Mucosa of descending colon (tissue), 3 donors: Measurements from ENCODE around the gene SPTBN1. TPM values are rescaled to one million over a fixed set of nuclear protein-coding genes. Genes with fewer than 3 reads are reported as not detected.
A peak's percentile ranks its signal among the peaks of the same experiment; 100 is the strongest.

Experiments
- ATAC-seq: fragments of 200-7000 bp; cut with Tn5 transposase; one replicate; pipeline ENCODE4 v1.9.1; 2020; ENCODE audit warnings: mild to moderate bottlenecking, moderate library complexity
- DNase-seq, 3 donors: peaks; one replicate each; pipeline ENCODE4 v3.0.0-alpha.2; 2020
- H3K36me3 ChIP-seq: fragments of 200-600 bp; one replicate; pipeline ENCODE4 v1.8.0; 2021; ENCODE audit warnings: low read depth, mild to moderate bottlenecking
- H3K4me1 ChIP-seq: fragments of 200-600 bp; one replicate; pipeline ENCODE4 v1.8.0; 2021; ENCODE audit warnings: low read depth, mild to moderate bottlenecking
- H3K4me3 ChIP-seq: fragments of 200-600 bp; one replicate; pipeline ENCODE4 v1.8.0; 2021; ENCODE audit warnings: mild to moderate bottlenecking
- H3K9me3 ChIP-seq: fragments of 200-600 bp; one replicate; pipeline ENCODE4 v1.8.0; 2021; ENCODE audit warnings: mild to moderate bottlenecking
- intact Hi-C, 2 donors: fragments of 100-400 bp; cut with DNase I in 1 of 2; cut with micrococcal nuclease in 1 of 2; formaldehyde crosslinking; loops; one replicate each; pipeline versions ENCODE4 v1.11.0 to v1.11.1; 2022; cut with DNase I, micrococcal nuclease
- total RNA-seq, 3 donors: library from RNA; stranded (reverse); fragmentation: NEBNext Ultra II Directional in 2 of 3; extraction: Animal tissue kit (Norgen Biotek cat#: 25700) in 2 of 3; gene quantifications; one replicate each; pipeline versions ENCODE4 v1.2.1 to v1.2.4, GENCODE V29; 2021 to 2023
- TF ChIP-seq, protein P1 (sequence below): fragments of 200-600 bp; IDR thresholded peaks from one replicate; pipeline ENCODE4 v1.8.0; 2022; ENCODE audit warnings: antibody characterized with exemption, mild to moderate bottlenecking
- donor health status: DM: no; HTN: no; CAD: no; lungs with moderate emphysema.
- donor health status: DM: no; HTN: no; CAD: no.
- donor health status: DM: no; HTN: yes; CAD: no.

Gene SPTBN1
- total RNA-seq, 3 donors from 2014 or later = 237 to 396 (median 392) TPM

DNA sequence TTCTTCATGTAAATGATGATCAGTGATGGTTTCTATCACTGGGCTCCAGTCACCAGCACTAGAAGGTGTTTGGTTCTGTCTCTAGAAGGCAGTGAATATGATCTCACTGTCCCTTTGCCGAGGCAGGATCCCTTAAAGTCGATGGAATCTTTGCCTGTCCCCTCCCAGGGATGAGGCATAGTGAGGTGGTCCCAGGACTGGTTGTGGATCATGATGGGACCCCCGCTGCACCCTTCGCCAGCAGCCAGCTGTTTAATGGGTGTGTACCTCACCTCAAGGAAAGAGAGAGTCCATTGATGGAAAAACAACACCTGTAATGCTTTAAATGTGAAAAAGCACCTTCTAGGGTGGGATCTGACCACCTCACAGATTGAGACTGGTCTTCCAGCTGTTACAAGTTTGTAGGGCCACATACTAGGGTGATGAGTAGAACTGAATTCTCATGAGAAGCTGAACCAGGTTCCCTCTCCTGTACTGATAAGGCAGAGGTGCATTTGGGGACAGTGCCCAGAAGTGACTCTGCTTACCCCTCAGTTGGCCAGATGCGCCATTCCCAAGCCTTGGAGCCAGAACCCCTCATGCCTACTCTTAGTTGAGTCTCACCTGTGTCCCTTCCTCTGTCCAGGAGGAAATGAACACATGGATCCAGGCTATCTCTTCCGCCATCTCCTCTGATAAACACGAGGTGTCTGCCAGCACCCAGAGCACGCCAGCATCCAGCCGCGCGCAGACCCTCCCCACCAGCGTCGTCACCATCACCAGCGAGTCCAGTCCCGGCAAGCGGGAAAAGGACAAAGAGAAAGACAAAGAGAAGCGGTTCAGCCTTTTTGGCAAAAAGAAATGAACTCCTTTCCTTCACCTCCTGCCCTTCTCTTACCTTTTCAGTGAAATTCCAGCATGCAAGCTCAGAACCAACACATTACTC lies 211.9 kb downstream of the SPTBN1 start:
- Histone ChIP-seq H3K9me3 (no peaks in the 10 kb centered on the region), H3K4me1 (peaks cover 6% of the 10 kb centered on the region), H3K4me3 (no peak overlapping the region), H3K36me3 (no peaks in the 10 kb centered on the region)
- no peak for DNase-seq
- TF ChIP-seq, protein P1, sequence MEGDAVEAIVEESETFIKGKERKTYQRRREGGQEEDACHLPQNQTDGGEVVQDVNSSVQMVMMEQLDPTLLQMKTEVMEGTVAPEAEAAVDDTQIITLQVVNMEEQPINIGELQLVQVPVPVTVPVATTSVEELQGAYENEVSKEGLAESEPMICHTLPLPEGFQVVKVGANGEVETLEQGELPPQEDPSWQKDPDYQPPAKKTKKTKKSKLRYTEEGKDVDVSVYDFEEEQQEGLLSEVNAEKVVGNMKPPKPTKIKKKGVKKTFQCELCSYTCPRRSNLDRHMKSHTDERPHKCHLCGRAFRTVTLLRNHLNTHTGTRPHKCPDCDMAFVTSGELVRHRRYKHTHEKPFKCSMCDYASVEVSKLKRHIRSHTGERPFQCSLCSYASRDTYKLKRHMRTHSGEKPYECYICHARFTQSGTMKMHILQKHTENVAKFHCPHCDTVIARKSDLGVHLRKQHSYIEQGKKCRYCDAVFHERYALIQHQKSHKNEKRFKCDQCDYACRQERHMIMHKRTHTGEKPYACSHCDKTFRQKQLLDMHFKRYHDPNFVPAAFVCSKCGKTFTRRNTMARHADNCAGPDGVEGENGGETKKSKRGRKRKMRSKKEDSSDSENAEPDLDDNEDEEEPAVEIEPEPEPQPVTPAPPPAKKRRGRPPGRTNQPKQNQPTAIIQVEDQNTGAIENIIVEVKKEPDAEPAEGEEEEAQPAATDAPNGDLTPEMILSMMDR = no peak
- intact Hi-C loops = no loop called here
- no peak for ATAC-seq

DNA sequence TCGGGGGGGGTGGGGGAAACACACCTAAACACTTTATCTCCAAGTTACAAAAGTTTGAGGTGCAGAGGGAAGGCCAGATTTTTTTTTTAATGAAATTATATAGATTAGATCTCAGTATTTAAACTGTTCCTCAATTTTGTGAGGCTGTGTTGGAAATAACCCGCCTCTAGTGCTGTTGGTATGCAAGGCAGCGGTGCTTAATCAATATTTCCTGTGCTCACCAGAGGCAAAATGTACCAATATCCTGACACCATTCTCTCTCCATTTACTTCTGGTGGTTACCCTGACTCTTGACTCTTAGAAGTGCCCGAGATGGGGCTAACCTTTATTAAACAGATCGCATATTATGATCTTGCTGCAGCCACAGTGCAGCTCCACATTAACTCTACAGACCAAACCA lies 212.6 kb downstream of the SPTBN1 start:
- Histone ChIP-seq H3K4me3 (no peak overlapping the region), H3K4me1 (peaks cover 12% of the 10 kb centered on the region), H3K9me3 (no peaks in the 10 kb centered on the region), H3K36me3 (no peaks in the 10 kb centered on the region)
- intact Hi-C loops = no loop called here
- ATAC-seq (no peak), DNase-seq (no peak)
- TF ChIP-seq, protein P1 = no peak

DNA sequence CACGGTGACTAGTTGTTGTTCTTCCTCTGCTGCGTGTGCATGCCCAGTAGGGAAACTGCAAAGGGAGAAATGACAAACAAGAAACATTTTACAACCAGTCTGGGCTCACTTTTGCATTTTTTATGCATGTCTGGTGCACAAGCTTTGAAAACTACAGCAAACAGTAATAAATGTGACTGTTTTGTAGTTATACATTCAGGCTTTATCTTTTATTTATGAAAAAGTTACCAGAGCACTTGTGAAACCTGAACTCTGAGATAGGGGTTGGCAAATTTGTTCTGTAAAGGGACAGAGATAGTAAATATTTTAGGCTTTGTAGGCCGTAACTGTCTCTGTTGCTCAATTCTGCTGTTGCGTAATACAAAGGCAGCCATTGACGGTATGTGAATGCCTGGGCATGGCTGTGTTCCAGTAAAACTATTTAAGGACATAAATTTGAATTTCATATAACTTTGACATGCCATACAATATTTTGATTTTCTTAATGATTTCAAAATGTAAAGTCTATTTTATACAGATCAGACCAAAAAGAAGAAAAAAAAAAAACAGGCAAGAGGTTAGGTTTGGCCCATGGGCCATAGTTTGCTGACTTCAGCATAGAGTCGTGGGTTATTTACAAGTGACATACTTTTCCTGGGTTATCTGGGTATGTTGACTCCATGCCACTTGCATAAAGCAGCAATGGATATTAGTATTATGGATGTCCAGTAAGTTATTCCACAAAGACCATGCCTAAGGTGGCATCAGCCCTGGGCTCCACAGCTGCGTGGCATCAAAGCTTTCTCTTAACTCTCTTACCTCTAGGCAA lies 213.8 kb downstream of the SPTBN1 start:
- no peak for ATAC-seq
- intact Hi-C loops = no loop called here
- TF ChIP-seq, protein P1 = no peak
- no peaks in the 10 kb centered on the region for H3K36me3 ChIP-seq
- no peak overlapping the region for H3K4me3 ChIP-seq
- H3K4me1 ChIP-seq = peaks cover 17% of the 10 kb centered on the region
- DNase-seq = peak in 1 of 3 donors; percentile 48
- no peaks in the 10 kb centered on the region for H3K9me3 ChIP-seq

DNA sequence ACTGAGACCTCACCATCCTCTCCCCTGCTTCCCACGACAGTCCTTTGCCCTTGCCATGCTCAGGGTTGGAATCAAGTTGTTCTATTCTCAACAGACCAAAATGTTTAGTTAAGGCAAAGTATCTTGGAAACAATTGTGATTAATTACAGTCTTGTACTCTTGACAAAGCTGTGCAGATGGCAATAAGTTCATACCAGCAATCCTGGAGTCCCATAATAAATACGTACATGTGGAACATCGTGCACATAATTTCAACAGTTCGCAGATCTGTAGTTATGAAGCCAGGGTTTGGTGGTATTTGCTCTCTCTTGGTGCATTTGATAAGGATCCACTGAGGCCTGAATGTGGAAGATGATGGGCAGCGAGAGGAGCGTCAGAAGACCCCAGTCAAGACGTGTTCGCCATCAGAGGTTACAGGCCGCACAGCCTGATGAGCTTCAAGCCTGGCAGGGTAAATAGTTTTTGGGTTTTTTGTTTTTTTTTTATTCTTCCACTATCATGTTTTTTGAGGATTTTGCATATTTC lies 214.4 kb downstream of the SPTBN1 start:
- DNase-seq (no peak), ATAC-seq (no peak)
- no peaks in the 10 kb centered on the region for H3K9me3 ChIP-seq
- peaks cover 11% of the 10 kb centered on the region for H3K4me1 ChIP-seq
- no peak overlapping the region for H3K4me3 ChIP-seq
- no peaks in the 10 kb centered on the region for H3K36me3 ChIP-seq
- intact Hi-C loops = no loop called here
- TF ChIP-seq, protein P1 = no peak

DNA sequence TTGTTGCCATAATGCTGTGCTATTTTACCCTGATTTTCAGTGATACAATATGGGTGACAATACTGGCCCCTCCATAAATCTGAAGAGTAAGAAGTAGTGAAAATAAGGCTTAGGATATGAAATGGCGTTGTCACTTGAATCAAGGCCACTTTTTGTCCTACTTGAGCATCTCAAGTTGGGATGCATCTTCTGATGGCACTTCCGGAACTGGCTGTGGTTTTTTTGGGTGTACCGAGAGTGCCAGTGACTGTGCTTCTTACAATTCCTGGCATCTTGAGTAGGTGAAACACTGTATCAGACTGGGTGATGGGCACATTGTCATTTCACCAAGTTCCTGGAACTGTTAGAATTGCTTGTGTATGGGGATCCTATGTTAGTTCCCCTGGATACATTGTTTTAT lies 214.9 kb downstream of the SPTBN1 start:
- H3K4me1 ChIP-seq = peaks cover 11% of the 10 kb centered on the region
- DNase-seq (no peak), ATAC-seq (no peak)
- H3K9me3 ChIP-seq = no peaks in the 10 kb centered on the region
- intact Hi-C loops = no loop called here
- no peaks in the 10 kb centered on the region for H3K36me3 ChIP-seq
- TF ChIP-seq, protein P1 = no peak
- no peak overlapping the region for H3K4me3 ChIP-seq
